ENCODE measurements around the gene USF3. TPM values are rescaled to one million over a fixed set of nuclear protein-coding genes. Genes with fewer than 3 reads are reported as not detected.

The USF3 gene
- total and polyA plus RNA-seq, 7 donors: 3.5 to 21.9 (median 10.7) TPM

DNA sequence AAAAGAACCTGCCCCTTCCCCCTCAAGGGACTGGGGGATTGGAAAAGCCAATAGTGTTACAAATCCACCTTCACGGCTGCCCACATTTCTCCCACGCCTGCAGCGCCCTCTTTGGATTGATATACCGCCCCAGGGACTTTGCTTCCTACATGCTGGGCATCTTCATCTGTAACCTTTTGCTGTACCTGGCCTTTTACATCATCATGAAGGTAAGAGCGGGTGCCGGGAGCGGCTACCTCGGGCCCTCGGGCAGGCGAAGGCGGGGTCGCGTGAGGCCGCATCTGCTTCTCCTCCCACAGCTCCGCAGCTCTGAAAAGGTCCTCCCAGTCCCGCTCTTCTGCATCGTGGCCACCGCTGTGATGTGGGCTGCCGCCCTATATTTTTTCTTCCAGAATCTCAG lies 73.1 kb downstream of the USF3 start:
- Histone ChIP-seq H3K4me1 (peaks cover 0 to 16% (median 11%) of the 10 kb centered on the region in 4 donors), H3K9me3 (no peaks in the 10 kb centered on the region), H3K4me3 (no peak overlapping the region), H3K27me3 (no peaks in the 10 kb centered on the region), H3K27ac (no peak overlapping the region), H3K36me3 (no peaks in the 10 kb centered on the region)
- no peak for DNase-seq
- 80 to 87% methylated on average over 19 of the region's 19 CpGs for WGBS, 2 donors
- intact Hi-C loops (cut with DNase I): no loop called here
- TF ChIP-seq POLR2AphosphoS5 (IDR thresholded peaks at IDR 0.05) (no peak), POLR2A (IDR thresholded peaks at IDR 0.05) (no peak), EP300 (IDR thresholded peaks at IDR 0.05) (no peak)
- TF ChIP-seq, protein P1, sequence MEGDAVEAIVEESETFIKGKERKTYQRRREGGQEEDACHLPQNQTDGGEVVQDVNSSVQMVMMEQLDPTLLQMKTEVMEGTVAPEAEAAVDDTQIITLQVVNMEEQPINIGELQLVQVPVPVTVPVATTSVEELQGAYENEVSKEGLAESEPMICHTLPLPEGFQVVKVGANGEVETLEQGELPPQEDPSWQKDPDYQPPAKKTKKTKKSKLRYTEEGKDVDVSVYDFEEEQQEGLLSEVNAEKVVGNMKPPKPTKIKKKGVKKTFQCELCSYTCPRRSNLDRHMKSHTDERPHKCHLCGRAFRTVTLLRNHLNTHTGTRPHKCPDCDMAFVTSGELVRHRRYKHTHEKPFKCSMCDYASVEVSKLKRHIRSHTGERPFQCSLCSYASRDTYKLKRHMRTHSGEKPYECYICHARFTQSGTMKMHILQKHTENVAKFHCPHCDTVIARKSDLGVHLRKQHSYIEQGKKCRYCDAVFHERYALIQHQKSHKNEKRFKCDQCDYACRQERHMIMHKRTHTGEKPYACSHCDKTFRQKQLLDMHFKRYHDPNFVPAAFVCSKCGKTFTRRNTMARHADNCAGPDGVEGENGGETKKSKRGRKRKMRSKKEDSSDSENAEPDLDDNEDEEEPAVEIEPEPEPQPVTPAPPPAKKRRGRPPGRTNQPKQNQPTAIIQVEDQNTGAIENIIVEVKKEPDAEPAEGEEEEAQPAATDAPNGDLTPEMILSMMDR (IDR thresholded peaks at IDR 0.05): no peak

- Histone ChIP-seq H3K4me3 (no peak overlapping the region), H3K27me3 (no peaks in the 10 kb centered on the region), H3K4me1 (peaks cover 0 to 14% (median 4%) of the 10 kb centered on the region in 4 donors), H3K9me3 (no peaks in the 10 kb centered on the region), H3K27ac (no peak overlapping the region), H3K36me3 (no peaks in the 10 kb centered on the region)
- intact Hi-C loops (cut with DNase I): no loop called here
- DNase-seq: no peak
- TF ChIP-seq, protein P1 (IDR thresholded peaks at IDR 0.05): no peak
- TF ChIP-seq POLR2AphosphoS5 (IDR thresholded peaks at IDR 0.05) (no peak), EP300 (IDR thresholded peaks at IDR 0.05) (no peak), POLR2A (IDR thresholded peaks at IDR 0.05) (no peak)
Measured at GRCh38 chr3:113620091-113620490, 76.4 kb downstream of the USF3 start.

GRCh38 chr3:113617726-113618125 lies 78.7 kb downstream of the USF3 start:
- 94 to 95% methylated on average over 2 of the region's 2 CpGs for WGBS, 2 donors
- no peaks in the 10 kb centered on the region for H3K9me3 ChIP-seq
- peaks cover 0 to 16% (median 4%) of the 10 kb centered on the region in 4 donors for H3K4me1 ChIP-seq
- TF ChIP-seq, protein P1 (IDR thresholded peaks at IDR 0.05): no peak
- TF ChIP-seq POLR2AphosphoS5 (IDR thresholded peaks at IDR 0.05) (no peak), EP300 (IDR thresholded peaks at IDR 0.05) (no peak), POLR2A (IDR thresholded peaks at IDR 0.05) (no peak)
- H3K27me3 ChIP-seq: no peaks in the 10 kb centered on the region
- no peaks in the 10 kb centered on the region for H3K36me3 ChIP-seq
- H3K27ac ChIP-seq: no peak overlapping the region
- no peak overlapping the region for H3K4me3 ChIP-seq
- DNase-seq: no peak
- intact Hi-C loops (cut with DNase I): no loop called here

GRCh38 chr3:113615976-113616375 lies 80.5 kb downstream of the USF3 start:
- WGBS, 2 donors: 82 to 87% methylated on average over 4 of the region's 4 CpGs
- H3K4me1 ChIP-seq: peaks cover 0 to 16% (median 4%) of the 10 kb centered on the region in 4 donors
- no peak overlapping the region for H3K27ac ChIP-seq
- no peak for TF ChIP-seq POLR2AphosphoS5 (IDR thresholded peaks at IDR 0.05)
- H3K27me3 ChIP-seq: no peaks in the 10 kb centered on the region
- intact Hi-C loops (cut with DNase I): no loop called here
- H3K36me3 ChIP-seq: no peaks in the 10 kb centered on the region
- no peaks in the 10 kb centered on the region for H3K9me3 ChIP-seq
- no peak overlapping the region for H3K4me3 ChIP-seq
- peak; percentile 68 for DNase-seq

- Histone ChIP-seq H3K27me3 (no peaks in the 10 kb centered on the region), H3K27ac (peak overlapping the region in 1 of 4 donors; percentile 26), H3K36me3 (no peaks in the 10 kb centered on the region), H3K4me3 (no peak overlapping the region), H3K4me1 (peaks cover 0 to 16% (median 4%) of the 10 kb centered on the region in 4 donors), H3K9me3 (no peaks in the 10 kb centered on the region)
- peak; percentile 67 for DNase-seq
- intact Hi-C loops (cut with DNase I): no loop called here
- TF ChIP-seq, protein P1 (IDR thresholded peaks at IDR 0.05): no peak
- no peak for TF ChIP-seq EP300 (IDR thresholded peaks at IDR 0.05)
- no peak for TF ChIP-seq POLR2A (IDR thresholded peaks at IDR 0.05)
- TF ChIP-seq POLR2AphosphoS5 (IDR thresholded peaks at IDR 0.05): no peak
- WGBS, 2 donors: 71 to 75% methylated on average over 5 of the region's 5 CpGs
Measured at GRCh38 chr3:113614402-113614801, 82.0 kb downstream of the USF3 start.
